Stimulated activated CD4-positive, alpha-beta T cell treated with anti-CD3 and anti-CD28 coated beads, Interleukin-4, amount 100 ng/mL, for 4 hours (primary cell): ENCODE results near the gene TPRG1.

Source experiments
- DNase-seq, 2 experiments: peaks; one replicate each; pipeline ENCODE4 v3.0.0-alpha.2; 2020

TPRG1 gene

DNA sequence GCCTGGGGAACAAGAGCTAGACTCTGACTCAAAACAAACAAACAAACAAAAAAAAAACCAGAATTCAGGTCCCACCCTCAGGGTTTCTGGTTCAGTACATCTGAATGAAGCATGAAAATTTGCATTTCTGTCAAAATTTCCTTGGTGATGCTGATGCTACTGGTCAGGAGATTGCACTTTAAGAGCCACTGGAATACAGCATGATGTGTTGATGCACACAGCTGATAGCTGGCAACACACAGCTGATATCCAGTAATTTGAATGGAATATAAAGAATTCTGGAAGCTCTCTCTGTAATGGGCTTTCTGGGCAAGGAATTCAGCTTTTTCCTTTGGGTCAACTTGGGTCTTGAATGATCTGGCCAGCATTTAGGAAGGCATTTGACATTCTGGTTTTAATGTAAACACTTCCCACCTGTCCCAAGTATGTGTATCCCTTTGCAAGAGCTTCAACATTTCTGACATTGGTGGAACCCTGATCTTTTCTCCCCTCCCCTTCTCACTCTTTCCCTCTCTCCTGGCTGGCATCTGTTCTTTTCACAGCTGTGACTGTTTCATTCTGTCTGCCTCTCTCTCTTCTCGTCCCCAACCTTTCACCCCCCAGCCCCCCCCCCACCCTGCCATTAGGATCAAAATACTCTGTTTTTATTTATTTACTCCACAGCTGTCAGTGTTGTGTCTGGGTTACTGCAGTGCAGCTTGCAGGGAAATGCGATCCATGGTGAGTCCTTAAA lies 189.5 kb downstream of the TPRG1 start:
- DNase-seq: no peak

GRCh38 chr3:189363590-189364255 lies 192.0 kb downstream of the TPRG1 start:
- DNase-seq: no peak

GRCh38 chr3:189365609-189366564 lies 194.1 kb downstream of the TPRG1 start:
- DNase-seq: no peak

GRCh38 chr3:189368384-189368783 lies 196.6 kb downstream of the TPRG1 start:
- no peak for DNase-seq

- DNase-seq: no peak
Measured at GRCh38 chr3:189369636-189370035, 197.9 kb downstream of the TPRG1 start.

DNA sequence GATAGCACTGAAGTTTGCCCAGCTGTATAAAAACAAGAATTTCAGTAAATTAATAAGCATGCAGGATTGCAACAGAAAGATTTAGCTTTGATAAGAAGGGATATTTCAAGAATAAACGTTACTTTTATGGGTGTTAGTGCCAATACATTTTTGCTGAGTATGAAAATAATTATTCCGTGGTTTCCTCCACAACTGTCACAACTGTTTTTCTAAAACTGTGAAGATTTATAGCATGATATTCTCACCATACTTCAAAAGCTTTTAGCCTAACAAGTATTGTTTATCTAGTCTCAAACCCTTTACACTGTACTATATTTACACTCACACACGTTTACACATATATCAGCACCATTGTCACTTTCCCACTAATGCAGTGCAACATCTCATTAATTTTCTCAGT lies 200.5 kb downstream of the TPRG1 start:
- DNase-seq: no peak
